Gastrocnemius medialis (tissue), 4 donors: Measurements from ENCODE around the gene PPP6R3.

ENCODE experiments used
- CTCF ChIP-seq, 5 experiments: fragments of 450-650 bp in 3 of 5; fragments of 200-600 bp in 2 of 5; sonication (generic) in 2 of 5; IDR thresholded peaks in 4 of 5; conservative IDR thresholded peaks in 1 of 5; 1 replicate in 4 of 5; 2 replicates in 1 of 5; pipeline ENCODE4 v1.5.1; 2016 to 2019; ENCODE audit warnings: antibody characterized with exemption in 5 of 5, mild to moderate bottlenecking in 3 of 5, moderate library complexity in 3 of 5
- POLR2A ChIP-seq, 2 donors: fragments of 450-650 bp; IDR thresholded peaks; one replicate each; pipeline ENCODE4 v1.6.1; 2017; ENCODE audit warnings: antibody characterized with exemption in 2 of 2, mild to moderate bottlenecking in 2 of 2, moderate library complexity in 2 of 2

DNA sequence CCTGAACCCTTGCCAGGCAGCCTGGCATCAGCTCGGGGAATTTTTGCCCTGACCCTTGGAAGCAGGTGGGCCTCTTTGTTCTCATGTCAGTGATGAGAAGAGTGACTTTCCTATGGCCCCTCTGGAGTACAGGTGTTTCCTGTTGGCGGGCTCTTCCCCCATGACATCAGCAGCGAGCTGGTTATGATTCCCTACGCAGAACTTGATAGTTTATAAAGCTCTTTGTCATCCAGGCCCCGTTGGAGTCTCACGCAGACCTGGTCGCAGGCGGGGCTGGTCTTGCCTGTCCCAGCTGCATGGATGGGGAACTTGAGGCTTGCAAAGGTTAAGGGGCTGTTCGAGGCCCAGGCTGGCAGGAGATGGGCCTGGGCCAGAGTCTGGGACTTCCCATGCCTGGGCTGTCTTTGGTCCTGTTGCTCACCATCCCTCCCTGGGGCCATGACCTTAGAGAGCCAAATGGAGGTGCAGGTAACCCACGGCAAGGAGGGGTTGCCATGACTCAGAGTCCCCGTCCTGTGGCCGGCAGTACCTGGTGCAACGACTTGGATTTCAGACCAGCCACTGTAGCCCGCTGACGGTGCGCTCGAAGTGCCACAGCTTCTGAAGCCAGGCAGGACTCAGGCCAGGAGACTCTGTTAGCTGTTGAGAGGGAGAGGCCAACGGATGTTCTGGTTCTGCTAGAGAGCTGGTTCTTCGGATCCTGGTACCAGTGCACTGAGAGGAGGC, 45.9 kb upstream of the PPP6R3 start:
- TF ChIP-seq CTCF (IDR thresholded peaks at IDR 0.05 in 4 of 5, conservative IDR thresholded peaks at IDR 0.05 in 1 of 5) (no peak), POLR2A (IDR thresholded peaks at IDR 0.05) (no peak)
